Hepatocyte (in vitro differentiated cells): Measurements from ENCODE around the gene GPC4.

Experiments used
- EZH2 ChIP-seq: fragments of 200-600 bp; sonication (generic); IDR thresholded peaks from 2 replicates; pipeline ENCODE4 v1.6.1; 2016; ENCODE audit warnings: antibody characterized with exemption, mild to moderate bottlenecking, borderline replicate concordance
- EZH2phosphoT487 ChIP-seq: fragments of 200-600 bp; sonication (generic); IDR thresholded peaks from one replicate; pipeline ENCODE4 v1.6.1; 2018; ENCODE audit warnings: antibody characterized with exemption, mild to moderate bottlenecking, low read depth, moderate library complexity; ENCODE audit not compliant: unreplicated experiment, severe bottlenecking
- TF ChIP-seq, protein P1 (sequence below): fragments of 200-600 bp; sonication (generic); IDR thresholded peaks from 2 replicates; pipeline ENCODE4 v1.5.1; 2016; ENCODE audit warnings: antibody characterized with exemption, mild to moderate bottlenecking; ENCODE audit not compliant: poor library complexity

GRCh38 chrX:133435544-133436124 is 20.3 kb upstream of the GPC4 start:
- TF ChIP-seq EZH2phosphoT487 (no peak), EZH2 (no peak)
- TF ChIP-seq, protein P1, sequence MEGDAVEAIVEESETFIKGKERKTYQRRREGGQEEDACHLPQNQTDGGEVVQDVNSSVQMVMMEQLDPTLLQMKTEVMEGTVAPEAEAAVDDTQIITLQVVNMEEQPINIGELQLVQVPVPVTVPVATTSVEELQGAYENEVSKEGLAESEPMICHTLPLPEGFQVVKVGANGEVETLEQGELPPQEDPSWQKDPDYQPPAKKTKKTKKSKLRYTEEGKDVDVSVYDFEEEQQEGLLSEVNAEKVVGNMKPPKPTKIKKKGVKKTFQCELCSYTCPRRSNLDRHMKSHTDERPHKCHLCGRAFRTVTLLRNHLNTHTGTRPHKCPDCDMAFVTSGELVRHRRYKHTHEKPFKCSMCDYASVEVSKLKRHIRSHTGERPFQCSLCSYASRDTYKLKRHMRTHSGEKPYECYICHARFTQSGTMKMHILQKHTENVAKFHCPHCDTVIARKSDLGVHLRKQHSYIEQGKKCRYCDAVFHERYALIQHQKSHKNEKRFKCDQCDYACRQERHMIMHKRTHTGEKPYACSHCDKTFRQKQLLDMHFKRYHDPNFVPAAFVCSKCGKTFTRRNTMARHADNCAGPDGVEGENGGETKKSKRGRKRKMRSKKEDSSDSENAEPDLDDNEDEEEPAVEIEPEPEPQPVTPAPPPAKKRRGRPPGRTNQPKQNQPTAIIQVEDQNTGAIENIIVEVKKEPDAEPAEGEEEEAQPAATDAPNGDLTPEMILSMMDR, result no peak
